ENCODE measurements around the gene BNIP5. TPM values are rescaled to one million over a fixed set of nuclear protein-coding genes. Genes with fewer than 3 reads are reported as not detected.

Gene BNIP5
- total RNA-seq, 1 donor from 2014 or later, result not detected

- TF ChIP-seq CTCF (IDR thresholded peaks at IDR 0.05), result no peak
- no peaks in the 10 kb centered on the region for H3K4me1 Mint-ChIP-seq (ENCODE audit: low read depth)
- H3K9me3 Mint-ChIP-seq (ENCODE audit: low read depth), result peaks cover 5% of the 10 kb centered on the region
- H3K4me3 Mint-ChIP-seq (ENCODE audit: unreplicated experiment), result no peak within 1 kb of the TSS
- H3K36me3 Mint-ChIP-seq (ENCODE audit: low read depth), result peaks cover 1% of the 10 kb centered on the region
- H3K27me3 Mint-ChIP-seq (ENCODE audit: low read depth), result peaks cover 37% of the 10 kb centered on the region
- no peak for DNase-seq (ENCODE audit: low spot score)
- H3K27ac Mint-ChIP-seq (ENCODE audit: unreplicated experiment), result no peak within 1 kb of the TSS
These were observed 66.6 kb downstream of the BNIP5 start, which contains the start of gene PNPLA1 for GRCh38 chr6:36269834-36270705. PNPLA1 (plus strand) TSS chr6:36270060; CDS start chr6:36270460, 400 bp downstream.

GRCh38 chr6:36268478-36269275 lies 68.0 kb downstream of the BNIP5 start:
- no peak for TF ChIP-seq CTCF (IDR thresholded peaks at IDR 0.05)
- H3K27ac Mint-ChIP-seq (ENCODE audit: unreplicated experiment), result no peak overlapping the region
- DNase-seq (ENCODE audit: low spot score), result no peak
- H3K4me1 Mint-ChIP-seq (ENCODE audit: low read depth), result no peaks in the 10 kb centered on the region
- peaks cover 5% of the 10 kb centered on the region for H3K9me3 Mint-ChIP-seq (ENCODE audit: low read depth)
- H3K27me3 Mint-ChIP-seq (ENCODE audit: low read depth), result peaks cover 28% of the 10 kb centered on the region
- no peak overlapping the region for H3K4me3 Mint-ChIP-seq (ENCODE audit: unreplicated experiment)
- H3K36me3 Mint-ChIP-seq (ENCODE audit: low read depth), result peaks cover 1% of the 10 kb centered on the region

- DNase-seq (ENCODE audit: low spot score), result no peak
- Mint-ChIP-seq H3K4me3 (ENCODE audit: unreplicated experiment) (no peak overlapping the region), H3K27ac (ENCODE audit: unreplicated experiment) (no peak overlapping the region), H3K27me3 (ENCODE audit: low read depth) (peaks cover 23% of the 10 kb centered on the region), H3K4me1 (ENCODE audit: low read depth) (no peaks in the 10 kb centered on the region), H3K9me3 (ENCODE audit: low read depth) (peaks cover 5% of the 10 kb centered on the region), H3K36me3 (ENCODE audit: low read depth) (peaks cover 1% of the 10 kb centered on the region)
- no peak for TF ChIP-seq CTCF (IDR thresholded peaks at IDR 0.05)
These were observed 68.8 kb downstream of the BNIP5 start for GRCh38 chr6:36267731-36268477.

GRCh38 chr6:36266913-36267644 lies 69.6 kb downstream of the BNIP5 start:
- no peak overlapping the region for H3K27ac Mint-ChIP-seq (ENCODE audit: unreplicated experiment)
- no peaks in the 10 kb centered on the region for H3K4me1 Mint-ChIP-seq (ENCODE audit: low read depth)
- DNase-seq (ENCODE audit: low spot score), result no peak

More at GRCh38 chr6:36266913-36267644, 69.6 kb downstream of the BNIP5 start:
- Mint-ChIP-seq H3K27me3 (ENCODE audit: low read depth) (peaks cover 22% of the 10 kb centered on the region), H3K36me3 (ENCODE audit: low read depth) (peaks cover 1% of the 10 kb centered on the region), H3K4me3 (ENCODE audit: unreplicated experiment) (no peak overlapping the region), H3K9me3 (ENCODE audit: low read depth) (peaks cover 5% of the 10 kb centered on the region)
- TF ChIP-seq CTCF (IDR thresholded peaks at IDR 0.05), result no peak

Other genes starting within 250 kb of the BNIP5 start
- 0.48 to 1.0 TPM (median 0.97 TPM) in 3 replicates for gene MAPK13, start 206.4 kb downstream of the BNIP5 start, total RNA-seq
- 25.6 to 28.5 TPM (median 28.2 TPM) in 3 replicates for gene BRPF3, start 140.1 kb downstream of the BNIP5 start, total RNA-seq
- not detected in 3 replicates for gene PNPLA1, start 66.8 kb downstream of the BNIP5 start, total RNA-seq
- gene ETV7, start 50.8 kb upstream of the BNIP5 start, total RNA-seq, result not detected in 3 replicates
- not detected in 3 replicates for gene PXT1, start 106.0 kb upstream of the BNIP5 start, total RNA-seq
- gene KCTD20, start 106.1 kb upstream of the BNIP5 start, total RNA-seq, result 76.0 to 92.4 TPM (median 89.1 TPM) in 3 replicates
- 60.4 to 65.1 TPM (median 63.2 TPM) in 3 replicates for gene STK38, start 210.6 kb upstream of the BNIP5 start, total RNA-seq